ENCODE results near the gene JPH4.
"Not testable (repeated sequence)": the region's sequence is repeated elsewhere in the genome, so short reads cannot be mapped to it uniquely, and the experiment has no call there.

- TF ChIP-seq, protein P1, sequence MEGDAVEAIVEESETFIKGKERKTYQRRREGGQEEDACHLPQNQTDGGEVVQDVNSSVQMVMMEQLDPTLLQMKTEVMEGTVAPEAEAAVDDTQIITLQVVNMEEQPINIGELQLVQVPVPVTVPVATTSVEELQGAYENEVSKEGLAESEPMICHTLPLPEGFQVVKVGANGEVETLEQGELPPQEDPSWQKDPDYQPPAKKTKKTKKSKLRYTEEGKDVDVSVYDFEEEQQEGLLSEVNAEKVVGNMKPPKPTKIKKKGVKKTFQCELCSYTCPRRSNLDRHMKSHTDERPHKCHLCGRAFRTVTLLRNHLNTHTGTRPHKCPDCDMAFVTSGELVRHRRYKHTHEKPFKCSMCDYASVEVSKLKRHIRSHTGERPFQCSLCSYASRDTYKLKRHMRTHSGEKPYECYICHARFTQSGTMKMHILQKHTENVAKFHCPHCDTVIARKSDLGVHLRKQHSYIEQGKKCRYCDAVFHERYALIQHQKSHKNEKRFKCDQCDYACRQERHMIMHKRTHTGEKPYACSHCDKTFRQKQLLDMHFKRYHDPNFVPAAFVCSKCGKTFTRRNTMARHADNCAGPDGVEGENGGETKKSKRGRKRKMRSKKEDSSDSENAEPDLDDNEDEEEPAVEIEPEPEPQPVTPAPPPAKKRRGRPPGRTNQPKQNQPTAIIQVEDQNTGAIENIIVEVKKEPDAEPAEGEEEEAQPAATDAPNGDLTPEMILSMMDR (IDR thresholded peaks at IDR 0.05) = not testable (repeated sequence)
- not testable (repeated sequence) for TF ChIP-seq POLR2A (IDR thresholded peaks at IDR 0.05)
Observed at GRCh38 chr14:23536906-23537305, 41.7 kb downstream of the JPH4 start.
